ENCODE data around the gene ELOB.

The ELOB gene

DNA sequence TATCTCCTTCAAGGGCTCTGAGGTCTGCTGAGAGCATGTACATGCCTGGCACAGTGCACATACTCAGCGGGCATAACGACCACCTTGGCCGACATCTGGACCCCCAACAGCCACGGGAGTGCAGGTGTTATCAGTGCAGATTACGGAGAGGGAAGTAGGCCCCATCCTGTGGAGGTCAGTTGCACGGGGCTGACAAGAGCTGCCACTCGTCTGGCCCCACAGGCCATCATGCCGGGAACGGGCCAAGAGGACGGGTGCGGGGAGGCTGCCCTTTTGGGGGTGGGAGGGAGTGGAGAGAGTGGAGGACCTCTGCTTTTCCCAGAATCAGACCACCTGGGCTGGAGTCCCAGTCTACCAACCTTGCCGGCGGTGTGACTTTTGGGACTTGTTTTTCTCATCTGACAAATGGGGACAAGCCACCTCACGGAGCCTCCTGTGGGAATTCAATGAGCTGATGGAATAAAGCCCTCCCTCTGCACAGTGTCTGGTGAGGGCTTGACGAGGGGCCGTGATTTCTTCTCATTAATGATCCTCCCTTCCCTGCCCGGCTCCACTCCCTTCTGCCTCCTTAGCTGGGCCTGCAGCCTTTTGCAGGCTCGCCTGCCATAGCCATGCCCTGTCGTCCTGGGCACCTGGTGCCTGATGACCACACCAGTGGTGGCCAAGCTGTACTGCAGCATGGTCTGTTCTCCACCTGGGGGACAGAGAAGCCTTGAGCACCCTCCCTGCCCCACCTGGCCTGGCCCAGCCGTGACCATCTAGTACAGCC is 5.7 kb upstream of the ELOB start:
- no peak for DNase-seq (ENCODE audit: low spot score)

DNA sequence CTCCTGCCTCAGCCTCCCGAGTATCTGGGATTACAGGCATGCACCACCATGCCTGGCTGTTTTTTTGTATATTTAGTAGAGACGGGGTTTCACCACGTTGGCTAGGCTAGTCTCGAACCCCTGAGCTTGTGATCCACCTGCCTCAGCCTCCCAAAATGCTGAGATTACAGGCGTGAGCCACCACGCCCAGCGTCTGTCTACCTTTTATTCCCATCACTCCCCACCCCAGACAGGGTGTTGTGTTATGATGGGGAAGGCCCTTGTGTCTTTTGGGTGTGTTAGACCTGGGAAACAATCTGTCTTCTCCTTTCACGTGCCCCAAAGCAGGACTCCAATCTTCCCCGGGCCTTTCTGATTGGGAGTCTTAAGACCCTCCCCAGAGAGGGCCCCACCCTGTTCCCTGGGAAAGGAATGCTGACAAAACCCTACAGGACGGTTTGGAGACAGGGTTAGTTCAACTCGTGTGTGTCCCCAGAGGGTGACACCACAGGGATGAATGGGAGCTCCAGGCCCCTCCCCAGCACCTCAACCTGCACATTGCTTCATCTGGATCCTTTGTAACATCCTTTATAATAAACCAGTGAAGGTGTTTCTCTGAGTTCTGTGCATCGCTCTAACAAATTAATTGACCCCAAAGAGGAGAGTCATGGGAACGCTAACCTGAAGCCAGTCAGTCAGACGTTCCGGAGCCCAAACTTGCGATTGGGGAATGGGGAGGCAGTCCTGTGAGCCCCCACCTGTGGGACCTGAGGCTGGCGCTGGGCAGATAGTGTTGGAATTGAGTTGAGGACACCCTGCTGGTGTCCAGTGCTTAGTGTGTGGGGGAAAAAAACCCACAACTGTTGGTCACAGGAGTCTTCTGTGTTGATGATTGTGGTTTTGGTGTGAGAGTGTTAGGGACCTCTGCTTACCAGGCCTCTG is 3.2 kb upstream of the ELOB start:
- no peak for DNase-seq (ENCODE audit: low spot score)

DNA sequence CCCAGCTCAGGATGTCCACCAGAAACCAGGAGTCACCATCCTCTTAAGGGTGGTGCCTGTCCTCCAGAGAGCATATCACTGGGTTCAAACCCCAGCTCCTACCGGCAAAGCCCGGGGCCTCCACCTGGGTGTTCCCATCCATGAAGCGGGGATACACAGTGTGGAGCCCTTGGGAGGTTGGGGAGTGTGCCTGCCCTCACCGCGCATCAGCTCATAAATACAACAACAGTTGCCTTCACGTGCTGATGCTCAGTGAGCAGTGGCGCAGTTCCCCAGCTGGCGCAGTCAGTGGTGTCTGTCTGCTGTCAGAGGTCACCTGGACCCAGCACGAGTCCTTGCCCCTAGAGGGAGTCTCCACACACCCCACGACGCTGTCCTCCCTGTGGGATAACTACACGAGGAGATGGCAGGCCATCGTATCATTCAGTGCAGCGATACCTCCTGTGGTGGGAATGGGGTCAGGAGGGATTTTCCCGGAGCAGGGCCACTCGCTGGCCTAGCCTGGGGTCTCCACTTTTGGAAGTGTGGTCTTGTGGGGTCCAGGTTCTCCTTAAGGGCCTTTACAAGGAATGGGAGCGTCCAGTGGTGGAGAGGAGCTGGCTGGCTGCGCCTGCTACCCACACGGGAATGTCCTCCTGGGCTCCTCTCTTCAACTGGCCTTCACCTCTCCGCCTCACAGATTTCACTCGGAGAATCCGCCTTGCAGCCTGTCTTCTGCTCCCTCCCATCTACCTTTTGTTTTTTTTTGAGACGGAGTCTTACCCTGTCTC is 2.3 kb upstream of the ELOB start:
- no peak for DNase-seq (ENCODE audit: low spot score)

DNA sequence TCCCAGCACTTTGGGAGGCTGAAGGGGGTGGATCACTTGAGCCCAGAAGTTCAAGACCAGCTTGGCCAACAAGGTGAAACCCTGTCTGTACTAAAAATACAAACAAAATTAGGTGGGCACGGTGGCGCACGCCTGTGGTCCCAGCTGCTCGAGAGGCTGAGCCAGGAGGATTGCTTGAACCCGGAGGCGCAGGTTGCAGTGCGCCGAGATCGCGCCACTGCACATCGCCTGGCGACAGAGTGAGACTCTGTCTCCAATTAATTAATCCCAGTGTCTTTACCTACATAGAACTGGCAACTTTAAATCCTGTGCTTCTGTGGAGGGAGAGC is 1.5 kb upstream of the ELOB start:
- no peak for DNase-seq (ENCODE audit: low spot score)

DNA sequence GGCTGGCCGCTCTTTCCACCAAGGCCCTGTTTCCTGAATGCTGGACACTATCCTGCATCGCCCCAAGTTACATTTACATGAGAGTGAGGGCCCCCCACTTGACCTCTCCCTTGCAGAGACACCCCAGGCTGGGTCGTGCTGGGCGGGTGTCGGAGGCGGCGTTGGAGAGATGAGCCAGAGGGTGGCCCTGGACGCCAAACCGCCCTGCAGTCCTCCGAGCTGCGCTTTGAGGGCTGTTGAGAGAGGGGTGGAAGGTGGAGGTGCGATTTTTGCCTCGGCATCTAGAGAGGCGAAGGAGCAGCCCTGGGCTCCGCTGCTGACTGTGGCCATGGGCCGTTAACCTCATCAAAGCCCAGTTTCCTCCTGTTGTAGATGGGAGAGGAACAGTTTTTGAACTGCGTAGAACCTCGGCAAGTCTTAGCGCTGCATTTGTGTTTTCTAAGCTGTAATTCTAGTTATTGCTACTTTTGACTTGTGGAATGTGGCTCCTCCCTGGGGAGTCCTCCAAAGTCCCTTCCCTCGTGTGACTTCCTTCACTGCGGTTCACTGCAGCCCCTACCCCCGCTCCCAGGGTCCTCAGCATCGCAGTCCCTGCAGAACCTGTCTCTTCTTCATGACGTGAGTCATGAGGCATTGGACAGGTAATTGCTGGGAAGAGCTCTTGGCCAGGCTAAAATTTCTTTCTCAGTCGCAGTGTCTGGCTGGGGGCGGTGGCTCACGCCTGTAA is 986 bp upstream of the ELOB start:
- peak; percentile 38 for DNase-seq (ENCODE audit: low spot score)

DNA sequence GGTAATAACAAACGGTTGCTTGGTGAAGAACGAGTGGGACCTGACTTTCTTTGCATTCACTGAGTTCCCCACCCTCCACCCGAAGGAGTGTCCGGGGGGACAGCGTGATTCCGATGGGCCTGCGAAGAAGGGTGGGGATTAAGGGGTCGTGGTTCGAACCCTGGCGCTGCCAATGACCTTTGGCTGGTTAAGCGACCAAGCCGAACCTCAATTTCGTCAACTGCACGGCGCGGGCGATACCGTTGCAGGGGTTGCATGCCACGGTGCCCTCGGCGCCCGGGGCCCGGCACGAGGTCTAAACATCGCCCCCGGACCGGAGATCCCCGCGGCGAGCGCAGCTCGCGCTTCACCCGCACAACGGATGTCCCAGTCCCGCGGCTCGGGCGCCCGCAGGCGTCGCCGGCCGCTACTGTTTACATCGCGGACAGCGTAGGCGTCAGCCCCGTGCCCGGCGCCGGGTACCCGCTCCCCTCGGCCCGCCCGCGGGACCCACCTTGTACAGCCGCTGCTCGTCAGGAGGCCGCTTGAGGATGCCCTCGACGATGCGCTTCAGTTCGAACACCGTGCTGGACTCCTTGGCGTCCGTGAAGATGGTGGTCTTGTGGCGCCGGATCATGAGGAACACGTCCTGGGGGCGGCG is 460 bp downstream of the ELOB start:
- DNase-seq (ENCODE audit: low spot score), result peak; percentile 31

DNA sequence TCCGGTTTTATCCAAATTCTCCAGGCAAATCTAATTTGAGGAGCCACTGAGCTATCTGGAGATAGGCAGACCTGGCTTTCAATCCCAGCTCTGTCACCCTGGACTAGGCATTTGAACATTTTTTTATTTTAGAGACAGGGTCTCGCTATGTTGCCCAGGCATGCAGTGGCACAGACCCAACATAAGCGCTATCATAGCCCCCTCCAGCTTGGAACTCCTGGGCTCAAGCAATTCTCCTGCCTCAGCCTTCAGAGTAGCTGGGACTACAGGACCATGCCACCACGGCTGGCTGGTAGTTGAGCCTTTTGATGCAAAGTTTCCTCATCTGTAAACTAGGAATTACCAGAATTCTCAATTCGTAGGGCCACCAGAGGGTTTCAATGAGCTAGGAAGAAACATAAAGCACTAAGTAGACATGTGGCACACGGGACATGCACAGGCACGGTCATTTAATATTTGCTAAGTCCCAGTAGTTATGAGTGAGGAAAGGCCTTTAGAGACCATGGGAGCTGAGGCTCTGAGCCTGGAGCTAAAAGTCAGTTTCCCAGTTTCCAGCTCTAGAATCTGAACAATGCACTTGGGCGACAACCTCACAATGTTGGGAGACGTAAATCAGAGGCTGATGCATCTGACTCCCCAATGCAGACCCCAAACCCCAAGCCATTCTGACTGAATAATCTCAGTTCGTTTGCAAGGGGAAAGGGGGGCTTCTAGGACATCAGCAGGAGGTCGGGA is 1.1 kb downstream of the ELOB start:
- DNase-seq (ENCODE audit: low spot score), result no peak

DNA sequence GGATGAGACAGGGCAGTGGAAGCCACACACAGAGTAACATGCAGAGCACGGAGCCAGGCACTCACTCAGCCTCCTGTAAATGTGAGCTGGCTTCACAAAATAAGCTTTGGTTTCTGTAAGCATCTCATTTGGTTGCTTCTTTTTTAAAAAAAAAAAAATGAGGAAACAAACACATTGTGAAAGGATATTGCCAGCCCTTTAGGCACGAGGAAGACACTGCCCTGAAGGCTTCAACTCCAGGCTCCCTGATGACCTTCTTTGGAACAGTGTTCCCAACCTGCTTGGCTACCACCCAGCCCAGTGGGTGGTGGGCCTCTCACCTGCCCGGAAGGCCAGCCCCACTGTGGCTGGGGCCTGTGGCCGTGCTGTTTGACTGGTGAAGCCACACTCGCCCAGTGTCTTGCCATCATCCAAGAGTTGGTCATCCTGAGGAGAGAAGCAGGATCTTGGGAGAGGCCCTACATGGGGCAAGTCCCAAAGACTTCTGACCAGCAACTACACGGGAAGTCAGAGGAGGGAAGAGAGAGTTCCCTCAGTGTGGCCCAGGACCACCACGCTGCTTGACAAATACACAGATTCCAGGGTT is 1.9 kb downstream of the ELOB start:
- no peak for DNase-seq (ENCODE audit: low spot score)

DNA sequence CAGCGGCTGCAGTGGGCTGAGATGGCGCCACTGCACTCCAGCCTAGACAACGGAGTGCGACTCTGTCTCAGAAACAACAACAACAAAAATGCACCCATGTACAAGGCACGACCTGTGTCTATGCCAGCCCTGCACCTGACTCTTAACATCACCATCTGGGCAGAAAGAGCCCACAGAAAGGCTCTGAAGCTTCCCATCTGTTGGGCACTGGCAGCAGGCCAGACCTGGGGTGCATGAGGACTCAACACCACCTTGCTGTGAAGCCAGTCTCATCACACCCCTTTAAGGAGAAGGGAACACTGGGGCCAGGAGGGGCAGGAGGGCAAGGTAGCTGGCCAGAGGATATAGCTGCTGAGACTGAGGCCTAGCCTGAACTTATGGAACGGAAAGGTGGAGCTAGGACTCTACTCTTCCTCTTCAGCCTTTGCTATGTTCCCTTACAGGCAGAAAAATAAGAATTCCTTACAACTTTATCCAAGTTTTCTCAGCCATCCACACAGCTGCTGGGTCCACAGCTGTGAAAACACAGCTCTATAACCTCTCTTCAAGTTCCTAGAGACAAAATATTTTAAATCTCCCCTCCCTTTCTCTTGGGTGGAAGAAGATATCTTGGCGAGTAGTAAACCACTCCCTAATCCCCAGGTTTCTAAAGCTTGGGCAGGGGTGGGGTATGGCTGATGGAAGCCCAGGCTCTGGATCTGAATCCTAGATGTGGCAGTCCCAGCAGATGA is 2.8 kb downstream of the ELOB start:
- DNase-seq (ENCODE audit: low spot score), result peak; percentile 30

DNA sequence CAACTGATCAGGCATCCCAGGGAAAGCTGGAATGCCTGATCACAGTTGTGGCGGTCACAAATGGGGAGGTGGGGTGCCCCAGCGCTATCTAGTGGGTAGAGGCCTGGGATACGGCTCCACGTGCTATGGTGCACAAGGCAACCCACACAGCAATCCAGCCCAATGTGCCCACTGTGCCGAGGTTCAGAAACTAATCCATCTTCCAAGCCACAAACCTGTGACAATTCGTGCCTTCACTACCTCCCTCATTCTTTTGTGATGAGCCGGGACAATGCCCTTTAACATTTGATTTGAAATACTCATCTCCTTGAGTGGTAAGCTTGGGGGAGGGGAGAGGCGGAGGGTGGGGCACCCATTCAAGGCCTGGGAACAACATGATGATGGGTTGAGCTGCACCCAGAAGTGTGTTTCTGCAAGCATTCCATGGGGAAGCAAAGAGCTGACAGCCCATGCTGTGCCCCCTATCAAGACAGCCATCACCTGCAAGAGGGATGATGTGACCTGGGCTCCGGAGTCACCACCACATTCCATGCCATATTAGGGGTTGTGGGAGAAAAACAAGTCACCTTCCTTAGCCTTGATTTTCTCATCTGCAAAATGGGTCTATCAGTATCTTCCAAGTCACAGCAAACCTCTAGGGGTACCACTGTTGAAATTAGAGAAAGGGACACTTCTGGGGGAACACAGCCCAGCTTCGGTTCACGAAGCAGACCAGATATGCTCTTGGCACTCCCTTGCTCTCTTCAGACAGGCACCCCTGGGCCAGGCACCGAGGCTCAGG is 3.7 kb downstream of the ELOB start:
- no peak for DNase-seq (ENCODE audit: low spot score)

DNA sequence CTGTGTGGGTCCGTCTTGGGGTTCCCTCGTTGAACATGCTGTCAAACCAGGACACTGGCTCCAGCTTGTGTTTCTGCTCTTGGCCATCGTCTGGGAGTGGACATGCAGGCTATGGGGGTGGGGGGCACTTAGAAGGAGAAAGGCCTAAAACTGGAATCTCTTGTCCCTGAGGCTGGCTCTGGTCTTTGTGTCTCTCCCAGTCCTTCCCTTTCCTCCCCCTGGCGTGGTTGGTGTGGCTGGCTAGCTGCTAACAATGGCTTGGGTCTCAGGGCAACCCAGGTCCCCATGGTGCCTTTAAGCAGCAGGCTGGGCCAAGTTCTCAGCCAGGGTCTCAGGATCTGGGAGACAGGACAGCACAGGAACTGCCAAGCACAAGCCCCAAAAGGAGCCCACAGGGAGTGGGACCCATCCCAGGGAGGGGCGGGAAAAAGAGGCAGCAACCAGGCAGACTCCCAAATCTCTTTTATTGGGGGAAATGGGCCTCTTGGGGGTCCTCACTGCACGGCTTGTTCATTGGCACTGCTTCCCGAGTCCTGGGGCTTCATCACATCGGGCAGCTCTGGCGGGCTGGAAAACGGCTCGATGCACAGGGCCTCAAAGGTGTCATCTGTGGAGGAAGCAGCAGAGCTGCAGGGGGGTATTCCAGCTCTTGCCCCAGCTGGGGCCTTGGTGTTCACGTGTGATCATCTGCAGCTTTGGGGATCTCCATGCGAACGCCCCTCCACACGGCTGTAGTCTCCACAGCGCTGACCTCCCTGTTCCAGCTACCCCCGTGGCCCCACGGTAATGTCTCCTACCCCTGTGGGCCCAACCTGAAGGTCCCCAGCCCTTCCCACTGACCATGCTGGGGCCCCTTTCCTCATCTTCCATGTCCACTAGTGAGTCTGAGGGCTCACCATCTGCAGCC is 5.3 kb downstream of the ELOB start:
- no peak for DNase-seq (ENCODE audit: low spot score)

DNA sequence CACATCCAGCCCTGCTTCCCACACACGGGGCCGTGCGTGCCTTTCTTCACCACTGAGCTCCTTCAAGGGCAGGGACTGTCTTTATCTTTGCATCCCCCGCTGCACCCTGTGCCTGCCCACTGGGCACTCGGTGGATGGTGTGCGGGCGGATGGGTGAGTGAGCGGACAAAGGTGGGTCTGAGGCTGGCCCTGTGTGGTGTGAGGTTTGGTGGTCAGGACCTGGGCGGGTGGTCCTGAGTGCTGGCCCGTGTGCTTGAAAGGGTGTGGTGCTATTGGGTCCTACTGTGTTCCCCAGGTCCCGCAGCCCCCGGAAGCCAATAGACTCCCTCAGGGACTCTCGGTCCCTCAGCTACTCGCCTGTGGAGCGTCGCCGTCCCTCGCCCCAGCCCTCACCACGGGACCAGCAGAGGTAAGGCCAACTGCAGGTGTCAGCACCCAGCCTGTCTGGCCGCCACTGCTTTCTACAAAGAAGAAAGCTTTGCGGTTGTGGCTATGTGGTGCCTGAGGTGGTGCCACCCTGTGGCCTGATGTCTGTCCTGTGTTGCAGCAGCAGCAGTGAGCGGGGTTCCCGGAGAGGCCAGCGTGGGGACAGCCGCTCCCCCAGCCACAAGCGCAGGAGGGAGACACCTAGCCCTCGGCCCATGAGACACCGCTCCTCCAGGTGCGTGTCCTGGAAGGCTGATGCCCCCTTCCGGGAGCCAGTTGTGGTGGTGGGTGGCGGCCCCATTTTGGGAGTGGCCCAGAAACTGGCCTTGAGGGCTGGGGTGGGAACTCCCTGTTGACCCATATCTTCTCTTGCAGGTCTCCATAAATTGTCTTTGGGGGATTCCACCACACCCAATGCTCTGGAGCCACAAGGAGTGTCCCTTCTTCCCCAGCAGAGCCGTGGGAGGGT is 6.8 kb downstream of the ELOB start:
- DNase-seq (ENCODE audit: low spot score), result peak; percentile 17

DNA sequence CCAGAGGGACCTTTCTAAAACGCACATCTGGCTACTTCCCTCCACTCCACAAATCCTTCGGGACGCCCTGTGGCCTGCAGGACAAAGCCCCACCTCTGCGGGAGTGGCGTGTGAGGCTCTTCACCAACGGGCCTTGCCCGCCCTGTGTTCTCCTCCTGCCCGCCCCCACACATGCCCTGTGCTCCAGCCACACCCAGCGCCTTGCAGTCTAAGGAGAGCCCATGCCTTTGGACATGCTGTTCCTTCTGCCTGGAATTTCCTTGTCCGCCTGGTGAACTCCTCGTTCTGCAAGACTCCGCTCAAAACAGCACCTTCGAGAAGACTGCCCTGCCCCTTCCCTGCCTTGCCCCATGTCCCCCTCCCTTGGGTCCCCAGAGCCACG is 7.4 kb downstream of the ELOB start:
- peak; percentile 16 for DNase-seq (ENCODE audit: low spot score)

DNA sequence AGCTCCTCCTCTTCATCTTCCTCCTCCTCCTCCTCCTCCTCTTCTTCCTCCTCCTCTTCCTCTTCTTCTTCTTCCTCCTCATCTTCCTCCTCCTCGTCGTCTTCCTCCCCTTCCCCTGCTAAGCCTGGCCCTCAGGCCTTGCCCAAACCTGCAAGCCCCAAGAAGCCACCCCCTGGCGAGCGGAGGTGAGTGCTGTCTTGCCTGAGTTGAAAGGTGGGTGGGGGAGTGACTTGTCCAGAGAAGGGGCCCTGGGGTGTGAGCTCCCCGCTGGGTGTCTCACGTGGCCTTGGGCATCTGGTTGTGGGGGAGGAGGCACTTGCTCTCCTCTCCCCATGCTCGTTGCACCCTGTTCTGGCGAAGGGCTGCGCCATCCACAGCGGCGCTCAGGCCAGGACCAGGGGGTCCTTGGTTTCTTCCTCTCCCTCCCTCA is 8.0 kb downstream of the ELOB start:
- no peak for DNase-seq (ENCODE audit: low spot score)

DNA sequence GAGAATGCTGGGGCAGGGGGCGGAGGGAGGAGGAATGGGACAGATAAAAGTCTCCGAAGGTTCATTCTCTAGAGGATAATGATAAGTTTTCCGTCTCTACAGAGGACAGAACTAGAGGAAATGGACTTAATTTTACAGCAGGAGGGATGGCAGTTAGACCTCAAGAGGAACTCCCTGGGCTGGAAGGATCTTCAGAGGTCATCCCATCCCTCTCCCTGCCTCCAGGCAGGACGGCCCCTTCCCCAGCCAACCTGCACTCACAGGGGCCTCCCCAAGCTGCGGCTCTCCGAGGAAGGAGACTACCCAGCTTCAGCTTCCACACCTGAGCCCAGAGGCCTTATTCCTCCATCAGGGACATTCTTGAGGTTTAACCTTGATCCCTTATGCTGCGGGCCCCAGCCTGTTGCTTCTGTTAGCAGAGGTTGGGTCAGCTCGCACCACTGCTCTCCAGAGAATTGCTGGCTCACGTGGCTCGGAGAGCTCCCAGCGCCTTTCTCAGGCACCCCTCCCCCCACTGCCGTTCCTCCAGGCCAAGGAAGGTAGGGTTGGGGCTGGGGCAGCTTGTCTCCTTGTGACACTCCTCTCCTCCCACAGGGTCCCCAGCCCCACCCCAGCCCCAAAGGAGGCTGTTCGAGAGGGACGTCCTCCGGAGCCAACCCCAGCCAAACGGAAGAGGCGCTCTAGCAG is 8.5 kb downstream of the ELOB start:
- DNase-seq (ENCODE audit: low spot score), result no peak

DNA sequence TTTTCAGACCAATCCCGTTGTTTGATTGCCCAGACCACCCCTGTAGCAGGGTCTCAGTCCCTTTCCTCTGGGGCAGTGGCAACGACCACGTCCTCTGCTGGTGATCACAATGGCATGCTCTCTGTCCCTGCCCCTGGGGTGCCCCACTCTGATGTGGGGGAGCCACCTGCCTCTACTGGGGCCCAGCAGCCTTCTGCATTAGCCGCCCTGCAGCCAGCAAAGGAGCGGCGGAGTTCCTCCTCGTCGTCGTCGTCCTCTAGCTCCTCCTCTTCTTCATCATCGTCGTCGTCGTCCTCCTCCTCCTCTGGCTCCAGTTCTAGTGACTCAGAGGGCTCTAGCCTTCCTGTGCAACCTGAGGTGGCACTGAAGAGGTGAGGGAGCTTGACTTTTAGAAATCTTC is 9.2 kb downstream of the ELOB start:
- no peak for DNase-seq (ENCODE audit: low spot score)

Measured in hematopoietic multipotent progenitor cell treated with erythropoietin and hydrocortisone succinate and interleukin-3 and kit ligand, for 15 days (in vitro differentiated cells).